Endothelial cell (in vitro differentiated cells): ENCODE measurements around the gene HDGFL2. TPM values are rescaled to one million over a fixed set of nuclear protein-coding genes. Genes with fewer than 3 reads are reported as not detected.
A peak's percentile ranks its signal among the peaks of the same experiment; 100 is the strongest.

Experiments
- DNase-seq: peaks from one replicate; pipeline ENCODE4 v3.0.0; 2021; ENCODE audit warnings: low spot score
- H3K27ac Mint-ChIP-seq: one replicate; pipeline ENCODE4 v1.8.0; 2021; ENCODE audit warnings: mixed read lengths, inconsistent platforms; ENCODE audit not compliant: unreplicated experiment
- H3K27me3 Mint-ChIP-seq: one replicate; pipeline ENCODE4 v1.8.0; 2021; ENCODE audit warnings: mild to moderate bottlenecking, moderate library complexity, mixed read lengths, inconsistent platforms; ENCODE audit not compliant: unreplicated experiment
- H3K36me3 Mint-ChIP-seq: one replicate; pipeline ENCODE4 v1.8.0; 2021; ENCODE audit warnings: mild to moderate bottlenecking, low read depth, mixed read lengths, inconsistent platforms; ENCODE audit not compliant: unreplicated experiment
- H3K4me1 Mint-ChIP-seq: one replicate; pipeline ENCODE4 v1.8.0; 2021; ENCODE audit warnings: mild to moderate bottlenecking, mixed read lengths, inconsistent platforms; ENCODE audit not compliant: unreplicated experiment
- H3K4me3 Mint-ChIP-seq: one replicate; pipeline ENCODE4 v1.8.0; 2021; ENCODE audit warnings: mild to moderate bottlenecking, mixed read lengths, inconsistent platforms; ENCODE audit not compliant: unreplicated experiment
- H3K9me3 Mint-ChIP-seq: one replicate; pipeline ENCODE4 v1.8.0; 2021; ENCODE audit warnings: mixed read lengths, inconsistent platforms; ENCODE audit not compliant: unreplicated experiment
- total RNA-seq: library from RNA; stranded (reverse); fragmentation: NEBNext Ultra II Directional; extraction: Animal tissue kit (Norgen Biotek cat#: 25700); gene quantifications from one replicate; pipeline ENCODE4 v1.2.1, GENCODE V29; 2021; ENCODE audit not compliant: unreplicated experiment
- TF ChIP-seq, protein P1 (sequence below): fragments of 200-600 bp; sonication (generic); IDR thresholded peaks from one replicate; pipeline ENCODE4 v1.5.0; 2021; ENCODE audit warnings: antibody characterized with exemption; ENCODE audit not compliant: unreplicated experiment

The HDGFL2 gene
- total RNA-seq, 1 donor from 2014 or later, result 107 TPM

DNA sequence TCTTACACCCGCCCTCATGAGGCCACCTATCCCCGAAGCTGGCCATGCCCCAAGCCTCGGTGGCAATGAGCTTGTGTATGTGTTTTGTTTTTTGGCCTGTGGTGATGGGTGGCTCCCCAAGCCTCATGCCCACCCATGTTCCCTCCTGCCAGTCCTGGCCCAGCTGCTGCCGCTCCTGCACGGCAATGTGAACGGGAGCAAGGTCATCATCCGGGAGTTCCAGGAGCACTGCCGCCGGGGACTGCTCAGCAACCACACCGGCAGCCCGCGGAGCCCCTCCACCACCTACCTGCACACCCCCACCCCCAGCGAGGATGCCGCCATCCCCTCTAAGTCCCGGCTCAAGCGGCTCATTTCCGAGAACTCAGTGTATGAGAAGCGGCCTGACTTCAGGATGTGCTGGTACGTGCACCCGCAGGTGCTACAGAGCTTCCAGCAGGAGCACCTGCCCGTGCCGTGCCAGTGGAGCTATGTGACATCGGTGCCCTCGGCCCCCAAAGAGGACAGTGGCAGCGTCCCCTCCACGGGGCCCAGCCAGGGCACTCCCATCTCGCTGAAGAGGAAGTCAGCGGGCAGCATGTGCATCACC lies 39.1 kb upstream of the HDGFL2 start:
- no peaks in the 10 kb centered on the region for H3K9me3 Mint-ChIP-seq
- TF ChIP-seq, protein P1, sequence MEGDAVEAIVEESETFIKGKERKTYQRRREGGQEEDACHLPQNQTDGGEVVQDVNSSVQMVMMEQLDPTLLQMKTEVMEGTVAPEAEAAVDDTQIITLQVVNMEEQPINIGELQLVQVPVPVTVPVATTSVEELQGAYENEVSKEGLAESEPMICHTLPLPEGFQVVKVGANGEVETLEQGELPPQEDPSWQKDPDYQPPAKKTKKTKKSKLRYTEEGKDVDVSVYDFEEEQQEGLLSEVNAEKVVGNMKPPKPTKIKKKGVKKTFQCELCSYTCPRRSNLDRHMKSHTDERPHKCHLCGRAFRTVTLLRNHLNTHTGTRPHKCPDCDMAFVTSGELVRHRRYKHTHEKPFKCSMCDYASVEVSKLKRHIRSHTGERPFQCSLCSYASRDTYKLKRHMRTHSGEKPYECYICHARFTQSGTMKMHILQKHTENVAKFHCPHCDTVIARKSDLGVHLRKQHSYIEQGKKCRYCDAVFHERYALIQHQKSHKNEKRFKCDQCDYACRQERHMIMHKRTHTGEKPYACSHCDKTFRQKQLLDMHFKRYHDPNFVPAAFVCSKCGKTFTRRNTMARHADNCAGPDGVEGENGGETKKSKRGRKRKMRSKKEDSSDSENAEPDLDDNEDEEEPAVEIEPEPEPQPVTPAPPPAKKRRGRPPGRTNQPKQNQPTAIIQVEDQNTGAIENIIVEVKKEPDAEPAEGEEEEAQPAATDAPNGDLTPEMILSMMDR, result no peak
- H3K27me3 Mint-ChIP-seq, result peaks cover 2% of the 10 kb centered on the region
- no peak for DNase-seq
- H3K4me1 Mint-ChIP-seq, result no peaks in the 10 kb centered on the region
- H3K4me3 Mint-ChIP-seq, result no peak overlapping the region
- H3K27ac Mint-ChIP-seq, result no peak overlapping the region
- peaks cover 39% of the 10 kb centered on the region for H3K36me3 Mint-ChIP-seq

DNA sequence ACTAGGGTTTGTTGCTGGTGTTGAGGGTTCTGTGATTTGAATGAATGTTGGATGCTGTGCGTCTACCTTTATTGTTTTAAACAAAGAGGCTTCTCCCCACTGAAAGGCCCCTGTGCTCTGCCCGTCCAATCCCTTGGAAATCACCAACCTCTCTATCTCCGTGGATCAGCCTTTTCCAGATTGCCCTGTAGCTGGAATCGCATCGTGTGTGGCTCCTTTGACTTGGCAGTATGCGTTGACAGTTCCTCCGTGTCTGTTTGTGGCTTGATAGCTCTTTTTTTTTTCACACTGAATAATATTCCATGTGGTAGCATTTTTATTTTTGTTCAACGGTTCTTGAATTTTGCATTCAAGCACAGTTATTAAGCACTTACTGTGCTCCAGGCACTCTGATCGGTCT lies 37.7 kb upstream of the HDGFL2 start:
- peaks cover 34% of the 10 kb centered on the region for H3K36me3 Mint-ChIP-seq
- H3K27me3 Mint-ChIP-seq, result no peaks in the 10 kb centered on the region
- TF ChIP-seq, protein P1, result no peak
- H3K9me3 Mint-ChIP-seq, result no peaks in the 10 kb centered on the region
- DNase-seq, result no peak
- H3K4me1 Mint-ChIP-seq, result no peaks in the 10 kb centered on the region
- H3K27ac Mint-ChIP-seq, result no peak overlapping the region
- peak overlapping the region; percentile 82 for H3K4me3 Mint-ChIP-seq

DNA sequence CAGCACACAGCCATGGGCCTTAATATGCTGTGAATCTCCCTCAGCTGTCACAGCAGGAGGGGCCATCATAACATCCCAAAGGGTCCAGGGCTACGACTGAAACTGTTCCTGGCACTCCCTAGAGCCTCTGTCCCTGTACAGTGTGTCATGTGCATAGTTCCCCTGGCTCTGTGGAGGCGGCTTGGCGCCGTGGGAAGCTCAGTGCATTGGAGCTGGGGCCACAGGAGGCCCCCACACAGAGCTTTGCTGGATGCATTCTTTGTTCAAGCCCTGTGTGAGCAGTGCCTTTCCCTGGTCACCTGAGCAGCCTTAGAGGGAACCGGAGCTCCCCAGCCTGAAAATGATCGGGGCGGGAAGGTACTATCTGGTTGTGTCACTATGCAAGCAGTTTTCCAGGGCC lies 35.9 kb upstream of the HDGFL2 start:
- no peaks in the 10 kb centered on the region for H3K9me3 Mint-ChIP-seq
- DNase-seq, result no peak
- no peaks in the 10 kb centered on the region for H3K4me1 Mint-ChIP-seq
- peaks cover 18% of the 10 kb centered on the region for H3K36me3 Mint-ChIP-seq
- TF ChIP-seq, protein P1, result no peak
- peaks cover 2% of the 10 kb centered on the region for H3K27me3 Mint-ChIP-seq
- no peak overlapping the region for H3K27ac Mint-ChIP-seq
- H3K4me3 Mint-ChIP-seq, result no peak overlapping the region

DNA sequence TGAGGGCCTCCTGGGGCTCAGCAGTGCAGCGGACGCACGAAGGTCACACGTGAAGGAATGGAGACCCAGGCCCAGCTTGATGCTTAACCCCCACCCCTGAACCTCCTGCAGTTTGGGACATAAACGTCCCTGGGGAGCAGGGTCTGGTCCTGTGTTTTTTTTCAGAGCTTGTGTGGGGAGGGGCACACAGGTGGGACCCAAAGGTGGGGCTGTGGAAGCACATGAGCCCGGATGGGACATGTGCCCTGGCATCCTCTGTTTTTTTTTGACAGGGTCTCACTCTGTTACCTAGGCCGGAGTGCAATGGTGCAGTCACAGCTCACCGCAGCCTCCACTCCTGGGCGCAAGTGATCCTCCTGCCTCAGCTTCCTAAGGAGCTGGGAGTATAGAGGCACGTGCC lies 35.0 kb upstream of the HDGFL2 start:
- TF ChIP-seq, protein P1, result no peak

DNA sequence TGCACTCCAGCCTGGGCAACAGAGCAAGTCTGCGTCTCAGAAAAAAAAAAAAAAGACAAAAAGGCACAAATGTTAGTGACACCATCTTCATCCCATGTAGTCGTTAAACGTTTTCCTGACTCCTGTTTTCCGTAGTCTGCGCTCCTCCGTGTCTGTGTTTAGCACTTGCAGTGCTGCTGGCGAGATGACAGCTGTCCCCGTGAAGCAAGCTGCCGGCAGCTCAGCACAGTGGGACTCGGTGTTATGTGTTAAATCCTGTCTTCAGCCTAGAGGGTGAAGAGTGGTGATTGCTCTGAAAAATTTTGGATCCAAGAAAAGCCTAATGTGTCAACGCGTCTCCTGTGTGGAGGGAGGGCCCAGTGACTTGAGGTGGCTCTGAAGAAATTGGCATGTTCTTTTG lies 32.9 kb upstream of the HDGFL2 start:
- Mint-ChIP-seq H3K9me3 (no peaks in the 10 kb centered on the region), H3K4me1 (peaks cover 3% of the 10 kb centered on the region), H3K27me3 (peaks cover 7% of the 10 kb centered on the region), H3K36me3 (peaks cover 15% of the 10 kb centered on the region), H3K4me3 (no peak overlapping the region), H3K27ac (no peak overlapping the region)
- TF ChIP-seq, protein P1, result no peak
- no peak for DNase-seq

More for the DNA sequence above, 35.0 kb upstream of the HDGFL2 start:
- no peak overlapping the region for H3K4me3 Mint-ChIP-seq
- no peaks in the 10 kb centered on the region for H3K9me3 Mint-ChIP-seq
- H3K27ac Mint-ChIP-seq, result no peak overlapping the region
- H3K27me3 Mint-ChIP-seq, result peaks cover 4% of the 10 kb centered on the region
- H3K36me3 Mint-ChIP-seq, result peaks cover 16% of the 10 kb centered on the region
- peaks cover 3% of the 10 kb centered on the region for H3K4me1 Mint-ChIP-seq
- DNase-seq, result no peak
